Right lobe of liver (tissue), 6 donors: ENCODE results near the gene DMBX1. TPM values are rescaled to one million over a fixed set of nuclear protein-coding genes. Genes with fewer than 3 reads are reported as not detected.

Experiments used
- ATAC-seq, 4 donors: fragments of 200-7000 bp; cut with Tn5 transposase; one replicate each; pipeline ENCODE4 v1.9.1; 2020; ENCODE audit warnings: mild to moderate bottlenecking in 4 of 4, moderate library complexity in 4 of 4
- DNase-seq, 3 donors: peaks; one replicate each; pipeline ENCODE4 v3.0.0-alpha.2; 2020
- H3K27ac ChIP-seq, 3 donors: fragments of 200-600 bp; one replicate each; pipeline ENCODE4 v1.8.0; 2022
- H3K27me3 ChIP-seq, 2 donors: fragments of 200-600 bp; one replicate each; pipeline ENCODE4 v1.8.0; 2022
- H3K36me3 ChIP-seq, 4 donors: fragments of 200-600 bp; sonication (generic) in 1 of 4; one replicate each; pipeline versions ENCODE4 v1.5.1 to v1.8.0; 2017 to 2022; ENCODE audit warnings: control low read depth in 1 of 4
- H3K4me1 ChIP-seq, 4 donors: fragments of 200-600 bp; sonication (generic) in 1 of 4; one replicate each; pipeline versions ENCODE4 v1.5.1 to v1.8.0; 2017 to 2022; ENCODE audit warnings: control low read depth in 1 of 4
- H3K4me3 ChIP-seq, 3 donors: fragments of 200-600 bp; one replicate each; pipeline ENCODE4 v1.8.0; 2022
- H3K9me3 ChIP-seq, 4 donors: fragments of 200-600 bp; sonication (generic) in 1 of 4; one replicate each; pipeline versions ENCODE4 v1.5.1 to v1.8.0; 2017 to 2022; ENCODE audit warnings: control low read depth in 1 of 4
- POLR2A ChIP-seq: fragments of 450-650 bp; IDR thresholded peaks from one replicate; pipeline ENCODE4 v1.6.1; 2017; ENCODE audit warnings: antibody characterized with exemption, mild to moderate bottlenecking
- WGBS: methylation state at CpG from one replicate; pipeline ENCODE4 v1.1.6; 2018; ENCODE audit warnings: low coverage, low lambda C conversion rate; ENCODE audit not compliant: insufficient coverage; ENCODE audit errors: missing lambda C conversion rate; 5-methylcytosine and 5-hydroxymethylcytosine counted together
- intact Hi-C, 2 donors: fragments of 100-400 bp; cut with DNase I; formaldehyde crosslinking; loops; one replicate each; pipeline versions ENCODE4 v1.11.2 to v1.14.1; 2022
- total RNA-seq, 6 experiments: library from RNA; depleted of rRNA in 2 of 6; stranded (reverse); fragments of >200 nt in 2 of 6; fragmentation: NEBNext Ultra II Directional in 3 of 6; extraction: Animal tissue kit (Norgen Biotek cat#: 25700) in 3 of 6; gene quantifications; one replicate each; pipeline versions ENCODE4 v1.1.0 to v1.2.4, GENCODE V29; 2016 to 2023
- TF ChIP-seq, protein P1 (sequence below), 4 donors: fragments of 200-600 bp in 3 of 4; fragments of 450-650 bp in 1 of 4; IDR thresholded peaks; one replicate each; pipeline versions ENCODE4 v1.5.1 to v1.8.0; 2016 to 2022; ENCODE audit warnings: antibody characterized with exemption in 4 of 4, mild to moderate bottlenecking in 2 of 4
- donor health status: DM: no; HTN: yes; CAD: no.
- donor health status: DM: no; HTN: no; CAD: no.
- donor health status: DM: no; HTN: no; CAD: no.
- donor health status: DM: no; HTN: yes; CAD: no.
- donor health status: DM: no; HTN: yes; CAD: no.

The DMBX1 gene
- total RNA-seq, 6 experiments from 2014 or later: not detected

DNA sequence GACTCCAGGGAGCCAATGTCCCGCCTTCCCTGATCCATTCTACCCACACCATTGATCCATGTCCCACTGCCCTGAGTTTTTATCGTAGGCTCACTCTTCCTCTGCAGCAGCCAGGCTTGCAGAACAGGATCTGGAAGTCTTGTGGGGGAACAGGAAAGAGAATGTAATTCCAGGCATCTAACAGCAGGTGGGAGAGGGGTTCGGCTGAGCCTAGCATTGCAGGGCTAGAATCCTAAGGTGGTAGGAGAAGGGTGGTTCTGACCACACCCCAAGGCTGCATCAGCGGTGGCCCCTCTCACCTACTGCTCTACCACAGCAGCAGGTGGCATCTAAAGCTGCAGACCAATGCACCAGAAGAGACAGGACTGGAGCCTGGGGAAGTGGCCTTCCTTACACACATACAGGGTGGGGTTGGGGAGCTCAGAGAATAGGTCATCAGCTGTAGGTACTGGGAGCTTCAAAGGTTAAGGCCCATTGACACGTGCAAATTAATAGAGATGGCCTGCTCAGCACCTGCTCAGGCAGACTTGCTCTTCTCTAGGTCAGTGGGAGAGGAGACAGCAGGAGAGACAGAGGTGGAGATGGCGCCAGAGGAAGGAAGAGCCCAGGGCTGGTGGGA lies 41.3 kb downstream of the DMBX1 start:
- TF ChIP-seq POLR2A: no peak
- no peaks in the 10 kb centered on the region for H3K36me3 ChIP-seq
- WGBS: 38% methylated on average over 2 of the region's 6 CpGs
- intact Hi-C loops: no loop called here
- H3K4me3 ChIP-seq: no peak overlapping the region
- ATAC-seq (no peak), DNase-seq (no peak)
- no peaks in the 10 kb centered on the region for H3K27me3 ChIP-seq
- no peak overlapping the region for H3K27ac ChIP-seq
- H3K4me1 ChIP-seq: peaks cover 0 to 14% (median 0%) of the 10 kb centered on the region in 4 donors
- H3K9me3 ChIP-seq: no peaks in the 10 kb centered on the region

DNA sequence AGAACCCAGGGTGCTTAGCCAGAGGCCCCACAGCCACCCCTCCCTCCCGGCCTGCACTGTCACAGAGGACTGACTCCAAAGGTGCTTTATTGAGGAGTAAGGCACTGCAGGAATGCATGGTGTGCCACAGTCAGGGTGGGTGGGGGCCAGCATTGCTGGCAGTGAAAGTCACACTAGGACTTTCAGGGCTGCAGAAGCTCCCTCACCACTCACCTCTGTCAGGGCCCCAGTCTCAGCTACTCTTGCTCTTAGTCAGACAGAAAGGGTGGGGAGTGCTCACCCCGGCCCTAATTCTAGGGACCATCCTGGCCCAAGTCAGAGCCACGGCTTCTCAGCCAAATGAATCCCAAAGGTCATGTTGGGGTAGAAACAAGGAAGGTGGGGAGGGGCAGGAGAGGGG lies 42.5 kb downstream of the DMBX1 start:
- ATAC-seq: no peak
- H3K9me3 ChIP-seq: no peaks in the 10 kb centered on the region
- intact Hi-C loops: no loop called here
- no peak for DNase-seq
- peaks cover 0 to 11% (median 0%) of the 10 kb centered on the region in 4 donors for H3K4me1 ChIP-seq
- no peak overlapping the region for H3K27ac ChIP-seq
- H3K36me3 ChIP-seq: no peaks in the 10 kb centered on the region
- no peaks in the 10 kb centered on the region for H3K27me3 ChIP-seq
- WGBS: 39% methylated on average over 3 of the region's 3 CpGs
- TF ChIP-seq, protein P1, sequence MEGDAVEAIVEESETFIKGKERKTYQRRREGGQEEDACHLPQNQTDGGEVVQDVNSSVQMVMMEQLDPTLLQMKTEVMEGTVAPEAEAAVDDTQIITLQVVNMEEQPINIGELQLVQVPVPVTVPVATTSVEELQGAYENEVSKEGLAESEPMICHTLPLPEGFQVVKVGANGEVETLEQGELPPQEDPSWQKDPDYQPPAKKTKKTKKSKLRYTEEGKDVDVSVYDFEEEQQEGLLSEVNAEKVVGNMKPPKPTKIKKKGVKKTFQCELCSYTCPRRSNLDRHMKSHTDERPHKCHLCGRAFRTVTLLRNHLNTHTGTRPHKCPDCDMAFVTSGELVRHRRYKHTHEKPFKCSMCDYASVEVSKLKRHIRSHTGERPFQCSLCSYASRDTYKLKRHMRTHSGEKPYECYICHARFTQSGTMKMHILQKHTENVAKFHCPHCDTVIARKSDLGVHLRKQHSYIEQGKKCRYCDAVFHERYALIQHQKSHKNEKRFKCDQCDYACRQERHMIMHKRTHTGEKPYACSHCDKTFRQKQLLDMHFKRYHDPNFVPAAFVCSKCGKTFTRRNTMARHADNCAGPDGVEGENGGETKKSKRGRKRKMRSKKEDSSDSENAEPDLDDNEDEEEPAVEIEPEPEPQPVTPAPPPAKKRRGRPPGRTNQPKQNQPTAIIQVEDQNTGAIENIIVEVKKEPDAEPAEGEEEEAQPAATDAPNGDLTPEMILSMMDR (IDR thresholded peaks at IDR 0.05): no peak
- no peak for TF ChIP-seq POLR2A
- H3K4me3 ChIP-seq: no peak overlapping the region

DNA sequence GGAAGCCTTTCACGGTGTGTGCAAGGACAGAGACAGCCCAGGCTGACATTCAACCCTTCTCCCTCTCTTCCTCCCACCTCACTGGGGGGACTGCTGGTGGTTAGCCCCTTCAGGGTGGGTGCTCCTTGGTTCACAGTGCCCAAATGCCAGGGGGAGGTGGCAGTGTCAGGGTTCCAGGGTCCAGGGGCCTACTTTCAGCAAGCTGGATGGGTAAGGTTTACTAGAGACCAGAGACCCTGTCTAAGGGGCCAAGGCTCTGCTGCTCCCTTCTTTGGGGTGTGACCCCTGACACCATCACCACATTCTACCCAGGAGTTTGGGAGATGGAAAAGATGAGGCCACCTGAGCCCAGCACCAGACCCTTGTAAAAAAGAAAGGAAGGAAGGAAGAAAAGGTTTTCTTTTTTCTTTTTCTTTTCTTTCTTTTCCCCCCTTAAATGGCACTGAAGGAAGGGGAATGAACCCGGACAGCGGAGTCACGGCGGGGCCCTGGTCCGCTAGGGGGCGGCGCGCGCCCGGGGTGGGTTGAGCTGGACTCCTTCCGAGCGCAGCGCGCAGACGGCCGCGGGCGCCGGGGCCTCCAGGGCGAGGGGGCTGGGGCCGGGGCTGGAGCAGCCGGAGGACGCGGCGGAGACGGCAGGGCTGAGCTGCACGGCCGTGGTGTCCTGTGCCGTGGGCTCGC lies 43.0 kb downstream of the DMBX1 start:
- Histone ChIP-seq H3K27ac (no peak overlapping the region), H3K9me3 (no peaks in the 10 kb centered on the region), H3K4me3 (peak overlapping the region in 1 of 3 donors; percentile 33), H3K36me3 (no peaks in the 10 kb centered on the region), H3K4me1 (peaks cover 0 to 5% (median 0%) of the 10 kb centered on the region in 4 donors), H3K27me3 (no peaks in the 10 kb centered on the region)
- ATAC-seq (peak; percentile 53 to 66 (median 64)), DNase-seq (peak in 1 of 3 donors; percentile 69)
- intact Hi-C loops: no loop called here
- 6% methylated on average over 10 of the region's 31 CpGs for WGBS
- no peak for TF ChIP-seq POLR2A
- TF ChIP-seq, protein P1 (IDR thresholded peaks at IDR 0.05): peak; percentile 35 to 59 (median 56)

GRCh38 chr1:46533179-46533864 lies 43.7 kb downstream of the DMBX1 start:
- intact Hi-C loops: no loop called here
- ATAC-seq (peak; percentile 5 to 35 (median 19)), DNase-seq (no peak)
- Histone ChIP-seq H3K4me3 (peak overlapping the region in 1 of 3 donors; percentile 33), H3K36me3 (no peaks in the 10 kb centered on the region), H3K4me1 (peaks cover 0 to 4% (median 0%) of the 10 kb centered on the region in 4 donors), H3K27ac (no peak overlapping the region), H3K9me3 (no peaks in the 10 kb centered on the region), H3K27me3 (no peaks in the 10 kb centered on the region)
- TF ChIP-seq, protein P1 (IDR thresholded peaks at IDR 0.05): no peak
- no peak for TF ChIP-seq POLR2A
- WGBS: 40% methylated on average over 1 of the region's 71 CpGs

DNA sequence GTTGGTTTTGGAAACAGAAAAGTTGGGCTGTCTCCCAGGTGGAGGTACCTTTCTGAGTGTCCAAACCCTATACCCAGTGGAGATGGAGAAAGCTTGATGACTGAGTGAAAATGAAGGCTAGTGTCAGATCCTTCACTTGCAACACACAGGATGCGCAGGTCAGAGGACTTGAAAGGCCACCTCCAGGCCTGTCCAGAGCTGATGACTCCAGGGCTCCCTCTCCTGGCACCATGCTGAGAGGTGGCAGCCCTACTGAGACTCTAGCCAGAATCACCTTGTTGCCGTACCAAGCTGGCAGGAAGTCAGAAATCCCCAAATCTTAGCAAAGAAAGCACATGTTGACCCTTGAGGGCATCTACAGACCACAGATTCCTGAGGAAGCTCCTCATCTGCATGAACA lies 45.4 kb downstream of the DMBX1 start:
- H3K4me1 ChIP-seq: peaks cover 0 to 4% (median 0%) of the 10 kb centered on the region in 4 donors
- DNase-seq: peak; percentile 71 to 74 (median 71)
- no peak overlapping the region for H3K4me3 ChIP-seq
- ATAC-seq: peak; percentile 81 to 91 (median 85)
- H3K36me3 ChIP-seq: no peaks in the 10 kb centered on the region
- no peaks in the 10 kb centered on the region for H3K9me3 ChIP-seq
- TF ChIP-seq, protein P1 (IDR thresholded peaks at IDR 0.05): peak; percentile 38 to 65 (median 58)
- TF ChIP-seq POLR2A: no peak
- intact Hi-C loops: no loop called here
- no peak overlapping the region for H3K27ac ChIP-seq
- H3K27me3 ChIP-seq: no peaks in the 10 kb centered on the region
- WGBS: 11% methylated on average over 1 of the region's 2 CpGs
